Endodermal cell (in vitro differentiated cells): ENCODE data around the gene TACC2. TPM values are rescaled to one million over a fixed set of nuclear protein-coding genes. Genes with fewer than 3 reads are reported as not detected.
"Not testable (repeated sequence)": the region's sequence is repeated elsewhere in the genome, so short reads cannot be mapped to it uniquely, and the experiment has no call there.

ENCODE experiments used
- DNase-seq: peaks from one replicate; pipeline ENCODE4 v3.0.0-alpha.2; 2017
- H3K27ac ChIP-seq: 2 replicates; pipeline ENCODE4 v1.5.1; 2013; ENCODE audit warnings: mild to moderate bottlenecking, low read depth, low read length, moderate library complexity
- H3K27me3 ChIP-seq: 2 replicates; pipeline ENCODE4 v1.6.1; 2013; ENCODE audit warnings: mild to moderate bottlenecking, low read length, moderate library complexity; ENCODE audit not compliant: insufficient read depth, control insufficient read depth, poor library complexity, severe bottlenecking
- H3K36me3 ChIP-seq: 2 replicates; pipeline ENCODE4 v1.7.0; 2013; ENCODE audit warnings: mild to moderate bottlenecking, low read length, moderate library complexity; ENCODE audit not compliant: control insufficient read depth, insufficient read depth
- H3K4me1 ChIP-seq: one replicate; pipeline ENCODE4 v1.7.0; 2013; ENCODE audit warnings: low read length; ENCODE audit not compliant: control insufficient read depth, insufficient read depth
- H3K4me3 ChIP-seq: 2 replicates; pipeline ENCODE4 v1.5.1; 2013; ENCODE audit warnings: mild to moderate bottlenecking, low read length, moderate library complexity
- H3K9ac ChIP-seq: 2 replicates; pipeline ENCODE4 v1.6.1; 2013; ENCODE audit warnings: mild to moderate bottlenecking, low read length, moderate library complexity; ENCODE audit not compliant: poor library complexity, severe bottlenecking; ENCODE audit errors: extremely low read depth
- H3K9me3 ChIP-seq: 2 replicates; pipeline ENCODE4 v1.6.1; 2013; ENCODE audit warnings: mild to moderate bottlenecking, low read length, moderate library complexity; ENCODE audit not compliant: control insufficient read depth
- H3K27ac Mint-ChIP-seq: 2 replicates; pipeline ENCODE4 v1.8.0; 2020; ENCODE audit warnings: mixed read lengths
- H3K27me3 Mint-ChIP-seq: 2 replicates; pipeline ENCODE4 v1.8.0; 2021; ENCODE audit warnings: mild to moderate bottlenecking, mixed read lengths; ENCODE audit not compliant: insufficient read depth
- H3K36me3 Mint-ChIP-seq: 2 replicates; pipeline ENCODE4 v1.8.0; 2020; ENCODE audit warnings: low read depth, mixed read lengths
- H3K4me1 Mint-ChIP-seq: 2 replicates; pipeline ENCODE4 v1.8.0; 2020; ENCODE audit warnings: mixed read lengths
- H3K4me3 Mint-ChIP-seq: 2 replicates; pipeline ENCODE4 v1.8.0; 2020; ENCODE audit warnings: mild to moderate bottlenecking, moderate library complexity, mixed read lengths
- H3K9me3 Mint-ChIP-seq: 2 replicates; pipeline ENCODE4 v1.8.0; 2020; ENCODE audit warnings: mild to moderate bottlenecking, mixed read lengths
- CTCF ChIP-seq: fragments of 200-600 bp; sonication (generic); conservative IDR thresholded peaks from 2 replicates; pipeline ENCODE4 v1.5.0; 2021; ENCODE audit warnings: antibody characterized with exemption, mild to moderate bottlenecking
- WGBS, 2 experiments: methylation state at CpG; one replicate each; pipeline versions ENCODE4 v1.1.5 to v1.1.7; 2013; ENCODE audit warnings: missing lambda C conversion rate in 2 of 2, mixed read lengths in 1 of 2; ENCODE audit not compliant: insufficient coverage in 1 of 2, insufficient read length in 1 of 2; 5-methylcytosine and 5-hydroxymethylcytosine counted together
- total RNA-seq, 2 donors: library from RNA; stranded (reverse); fragmentation: NEBNext Ultra II Directional in 1 of 2; extraction: Animal tissue kit (Norgen Biotek cat#: 25700) in 1 of 2; gene quantifications; 2 replicates in 1 of 2; 3 replicates in 1 of 2; pipeline ENCODE4 v1.2.1, GENCODE V29; 2021

TACC2 gene
- total RNA-seq, 2 donors from 2014 or later: 24.5 to 34.1 TPM

- WGBS, 2 experiments: 91 to 95% methylated on average over 4 to 6 of the region's 6 CpGs
- Histone ChIP-seq H3K9me3 (no peaks in the 10 kb centered on the region), H3K27ac (no peak overlapping the region), H3K9ac (no peak overlapping the region), H3K4me3 (no peak overlapping the region), H3K36me3 (peaks cover 25% of the 10 kb centered on the region), H3K4me1 (no peaks in the 10 kb centered on the region), H3K27me3 (no peaks in the 10 kb centered on the region)
- Mint-ChIP-seq H3K9me3 (peaks cover 2% of the 10 kb centered on the region), H3K4me3 (no peak overlapping the region), H3K27me3 (no peaks in the 10 kb centered on the region), H3K27ac (no peak overlapping the region), H3K4me1 (peaks cover 7% of the 10 kb centered on the region), H3K36me3 (peaks cover 38% of the 10 kb centered on the region)
- TF ChIP-seq CTCF: no peak
- no peak for DNase-seq
These were observed 210.7 kb downstream of the TACC2 start for GRCh38 chr10:122199689-122200088.

GRCh38 chr10:122201401-122201800 lies 212.4 kb downstream of the TACC2 start:
- Histone ChIP-seq H3K4me1 (no peaks in the 10 kb centered on the region), H3K27me3 (no peaks in the 10 kb centered on the region), H3K36me3 (peaks cover 13% of the 10 kb centered on the region), H3K4me3 (no peak overlapping the region), H3K9ac (no peak overlapping the region), H3K27ac (no peak overlapping the region), H3K9me3 (no peaks in the 10 kb centered on the region)
- Mint-ChIP-seq H3K4me1 (peaks cover 2% of the 10 kb centered on the region), H3K9me3 (peaks cover 2% of the 10 kb centered on the region), H3K27me3 (no peaks in the 10 kb centered on the region), H3K4me3 (no peak overlapping the region), H3K27ac (no peak overlapping the region), H3K36me3 (peaks cover 29% of the 10 kb centered on the region)
- TF ChIP-seq CTCF: no peak
- DNase-seq: no peak
- 97 to 98% methylated on average over 5 to 9 of the region's 9 CpGs for WGBS, 2 experiments

GRCh38 chr10:122203180-122203579 lies 214.2 kb downstream of the TACC2 start:
- not testable (repeated sequence) for H3K27me3 Mint-ChIP-seq, H3K4me3 ChIP-seq, H3K4me1 ChIP-seq, H3K27ac ChIP-seq, H3K9me3 Mint-ChIP-seq, H3K4me1 Mint-ChIP-seq, H3K9me3 ChIP-seq, H3K27me3 ChIP-seq, H3K4me3 Mint-ChIP-seq, H3K27ac Mint-ChIP-seq, H3K9ac ChIP-seq, DNase-seq
- peaks cover 26% of the 10 kb centered on the region for H3K36me3 Mint-ChIP-seq
- H3K36me3 ChIP-seq: peaks cover 13% of the 10 kb centered on the region
- WGBS, 2 experiments: 88 to 100% methylated on average over 1 to 24 of the region's 33 CpGs
